Measurements from ENCODE around the gene BARX1.
"Not testable (repeated sequence)": the region's sequence is repeated elsewhere in the genome, so short reads cannot be mapped to it uniquely, and the experiment has no call there.

The BARX1 gene

DNA sequence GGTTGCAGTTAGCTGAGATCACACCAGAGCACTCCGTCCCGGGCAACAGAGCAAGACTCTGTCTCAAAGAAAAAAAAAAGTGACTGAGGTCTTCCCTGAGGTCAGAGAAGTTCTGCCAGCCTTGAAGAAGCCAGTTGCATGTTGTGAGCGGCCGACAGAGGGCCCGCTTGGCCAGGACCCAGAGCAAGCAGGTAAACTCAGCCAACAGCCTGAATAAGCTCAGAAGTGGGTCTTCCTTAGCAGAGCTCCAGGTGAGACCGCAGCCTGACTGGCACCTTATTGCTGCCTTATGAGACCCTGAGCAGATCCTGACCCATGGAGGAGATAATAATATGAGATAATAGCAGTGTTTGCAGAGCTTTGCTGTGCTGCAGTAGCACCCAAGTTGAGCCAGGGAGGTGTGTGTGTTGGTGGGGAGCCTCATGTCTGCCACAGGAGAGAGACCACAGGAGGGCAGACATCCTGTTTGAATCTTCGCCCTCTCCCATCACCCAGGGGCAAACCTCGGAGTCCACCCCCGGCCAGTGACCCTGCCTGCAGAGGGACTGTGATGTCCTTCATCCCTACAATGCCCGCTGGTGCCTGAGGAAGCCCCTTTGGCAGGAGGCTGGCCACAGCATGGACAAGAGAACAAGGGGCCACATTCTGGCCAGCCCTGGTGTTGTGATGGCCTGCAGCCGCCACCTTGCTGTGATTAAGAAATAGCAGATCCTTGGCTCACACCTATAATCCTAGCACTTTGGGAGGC lies 10.8 kb upstream of the BARX1 start:
- no peak for DNase-seq (ENCODE audit: low read depth)

DNA sequence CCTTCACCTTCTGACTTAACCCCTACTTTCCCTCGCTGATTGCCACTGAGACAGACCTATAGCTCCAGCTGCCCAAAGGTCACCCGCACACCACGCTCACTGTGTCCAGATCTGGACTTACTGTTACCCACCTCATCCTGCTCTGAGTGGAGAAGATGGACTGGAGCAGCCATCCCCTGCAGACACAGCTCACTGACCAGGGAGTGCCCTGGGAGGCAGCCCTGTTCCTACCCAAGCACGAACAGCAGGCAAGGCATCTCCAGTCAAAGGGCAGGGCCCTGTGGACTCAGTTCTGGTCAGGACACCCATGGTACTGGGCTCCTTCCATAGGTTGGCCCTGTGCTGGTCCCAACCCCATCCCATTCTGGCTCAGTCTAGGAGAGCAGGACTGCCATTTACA lies 9.5 kb upstream of the BARX1 start:
- no peak for DNase-seq (ENCODE audit: low read depth)

DNA sequence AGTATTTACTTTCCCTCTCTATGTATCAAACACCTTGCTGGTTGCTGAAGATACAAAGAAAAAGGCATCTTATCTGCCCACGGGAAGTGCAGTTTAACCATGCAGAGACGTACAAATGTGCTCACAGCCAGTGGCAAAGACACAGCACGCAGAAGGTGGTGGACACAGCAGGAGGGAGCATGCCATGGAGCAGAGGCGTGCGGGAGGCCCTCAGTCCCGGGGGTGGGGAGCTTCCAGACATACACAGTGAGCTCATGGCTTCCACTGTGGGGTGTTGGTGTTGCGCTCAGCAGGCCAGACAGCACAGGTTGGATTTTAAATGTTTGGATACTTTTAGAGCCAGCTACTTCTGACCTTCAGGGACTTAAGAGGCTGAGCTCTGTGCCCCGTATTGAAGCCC lies 8.8 kb upstream of the BARX1 start:
- no peak for DNase-seq (ENCODE audit: low read depth)

DNA sequence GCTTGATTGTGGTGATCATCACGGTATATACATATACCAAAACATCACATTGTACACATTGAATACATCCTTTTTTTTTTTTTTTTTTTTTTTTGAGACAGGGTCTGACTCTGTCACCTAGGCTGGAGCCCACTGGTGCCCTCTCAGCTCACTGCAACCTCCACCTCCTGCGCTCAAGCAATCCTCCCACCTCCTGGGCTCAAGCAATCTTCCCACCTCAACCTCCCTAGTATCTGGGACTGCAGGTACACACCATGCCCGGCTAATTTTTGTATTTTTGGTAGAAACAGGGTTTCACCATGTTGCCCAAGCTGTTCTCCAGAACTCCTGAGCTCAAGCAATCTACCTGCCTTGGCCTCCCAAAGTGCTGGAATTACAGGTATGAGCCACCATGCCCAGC lies 8.3 kb upstream of the BARX1 start:
- DNase-seq (ENCODE audit: low read depth), result not testable (repeated sequence)

GRCh38 chr9:93962561-93963440 lies 7.6 kb upstream of the BARX1 start:
- DNase-seq (ENCODE audit: low read depth), result peak; percentile 44

- no peak for DNase-seq (ENCODE audit: low read depth)
These were observed 6.9 kb upstream of the BARX1 start for GRCh38 chr9:93962017-93962416.

- DNase-seq (ENCODE audit: low read depth), result no peak
These were observed 6.1 kb upstream of the BARX1 start for GRCh38 chr9:93960971-93961841.

DNA sequence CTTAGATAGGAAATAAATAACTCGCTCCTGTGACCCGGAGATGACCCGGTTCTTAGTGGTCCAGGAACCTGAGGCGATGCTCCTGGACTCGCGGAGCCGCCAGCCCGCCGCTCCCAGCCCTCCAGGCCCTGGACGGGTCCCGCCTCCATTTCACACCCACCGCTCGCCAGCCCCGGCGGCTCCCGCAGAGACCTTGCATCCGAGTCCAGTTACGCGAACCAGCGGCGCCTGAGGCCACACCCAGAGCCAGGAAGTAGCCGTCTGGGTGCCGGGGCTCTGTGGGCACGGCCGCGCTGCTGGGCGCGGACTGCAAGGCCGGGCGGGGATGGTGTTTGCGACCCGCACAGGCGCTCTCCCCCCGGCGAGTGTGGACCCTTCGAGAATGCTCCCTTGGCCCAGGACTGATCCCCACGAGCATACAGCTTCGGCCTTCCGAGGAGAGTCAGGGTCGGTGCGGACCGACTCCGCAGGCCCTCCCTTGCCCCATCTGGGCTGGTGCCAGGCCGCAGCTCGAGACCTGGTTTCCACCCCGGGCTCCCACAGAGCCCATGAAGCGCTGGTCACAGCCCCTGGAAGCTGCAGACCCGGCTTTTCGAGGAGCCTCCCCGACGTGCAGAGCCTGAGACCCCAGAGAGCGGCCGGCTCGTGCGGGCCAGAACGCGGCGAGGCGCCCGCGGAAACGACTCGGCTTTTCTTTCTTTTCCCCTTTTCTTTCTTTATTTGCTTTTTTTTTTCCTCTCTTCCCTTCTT lies 5.2 kb upstream of the BARX1 start:
- no peak for DNase-seq (ENCODE audit: low read depth)

DNA sequence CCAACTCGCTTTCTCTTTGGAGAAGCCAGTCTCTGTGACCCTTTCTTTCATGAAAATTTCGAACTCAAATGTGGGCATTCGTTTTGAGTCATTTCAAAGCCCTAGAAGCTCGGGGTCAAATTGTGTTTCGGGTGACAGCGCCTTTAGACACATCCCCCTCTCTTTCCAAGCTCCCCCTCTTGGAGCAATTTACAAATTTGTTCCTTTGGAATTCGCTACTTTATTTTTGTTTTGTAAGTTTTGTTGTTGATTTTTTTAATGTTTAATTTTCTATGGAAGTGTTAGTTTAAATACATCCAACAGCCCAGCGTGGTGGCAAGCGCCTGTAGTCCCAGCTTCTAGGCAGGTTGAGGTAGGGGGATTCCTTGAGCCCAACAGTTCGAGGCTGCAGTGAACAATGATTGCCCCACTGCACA lies 4.6 kb upstream of the BARX1 start:
- no peak for DNase-seq (ENCODE audit: low read depth)

DNA sequence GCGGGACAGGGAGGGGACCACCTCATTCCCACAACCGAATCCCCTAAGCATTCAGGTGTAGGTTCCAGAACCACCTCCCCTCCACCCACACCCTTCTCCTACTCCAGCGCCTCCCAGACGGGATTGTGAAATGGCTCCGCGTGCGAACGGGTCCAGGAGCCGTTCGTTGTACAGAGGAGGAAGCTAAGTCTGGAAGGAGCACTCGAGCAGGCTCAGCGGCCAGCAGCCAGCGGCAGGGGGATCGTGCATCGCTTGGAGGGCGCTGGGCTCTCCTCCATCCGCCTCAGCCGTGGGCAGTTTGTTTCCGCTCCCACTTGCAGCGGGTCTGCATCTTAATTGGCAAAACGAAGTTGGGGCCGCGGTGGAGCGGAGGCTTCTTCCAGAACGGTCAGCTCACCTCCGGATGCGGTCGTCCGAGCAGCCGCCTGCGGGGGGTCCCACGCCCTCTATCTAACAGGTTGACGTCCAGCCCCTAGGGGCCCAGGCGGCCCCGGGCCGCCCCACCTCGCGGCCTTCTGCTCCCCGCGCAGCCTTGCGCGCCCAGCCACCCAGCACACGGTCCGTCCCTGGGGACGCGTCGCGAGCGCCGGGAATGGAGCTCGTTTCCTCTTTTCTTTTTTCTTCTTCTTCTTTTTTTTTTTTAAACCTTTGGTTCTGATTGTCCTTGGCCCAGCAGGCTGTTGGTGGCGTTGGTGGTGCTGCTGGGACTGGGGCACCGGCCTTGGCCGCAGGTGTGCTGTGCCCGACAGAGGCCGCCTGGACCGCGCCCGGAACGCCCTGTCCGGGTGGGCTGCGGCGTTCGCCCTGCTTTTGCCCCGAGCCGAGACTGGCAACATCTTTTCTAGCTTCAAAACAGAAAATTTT lies 3.9 kb upstream of the BARX1 start:
- no peak for DNase-seq (ENCODE audit: low read depth)

GRCh38 chr9:93958121-93958818 lies 3.1 kb upstream of the BARX1 start:
- no peak for DNase-seq (ENCODE audit: low read depth)

- DNase-seq (ENCODE audit: low read depth), result no peak
These were observed 1.0 kb upstream of the BARX1 start for GRCh38 chr9:93955981-93956784.

GRCh38 chr9:93954434-93955061 lies 607 bp downstream of the BARX1 start:
- DNase-seq (ENCODE audit: low read depth), result no peak

DNA sequence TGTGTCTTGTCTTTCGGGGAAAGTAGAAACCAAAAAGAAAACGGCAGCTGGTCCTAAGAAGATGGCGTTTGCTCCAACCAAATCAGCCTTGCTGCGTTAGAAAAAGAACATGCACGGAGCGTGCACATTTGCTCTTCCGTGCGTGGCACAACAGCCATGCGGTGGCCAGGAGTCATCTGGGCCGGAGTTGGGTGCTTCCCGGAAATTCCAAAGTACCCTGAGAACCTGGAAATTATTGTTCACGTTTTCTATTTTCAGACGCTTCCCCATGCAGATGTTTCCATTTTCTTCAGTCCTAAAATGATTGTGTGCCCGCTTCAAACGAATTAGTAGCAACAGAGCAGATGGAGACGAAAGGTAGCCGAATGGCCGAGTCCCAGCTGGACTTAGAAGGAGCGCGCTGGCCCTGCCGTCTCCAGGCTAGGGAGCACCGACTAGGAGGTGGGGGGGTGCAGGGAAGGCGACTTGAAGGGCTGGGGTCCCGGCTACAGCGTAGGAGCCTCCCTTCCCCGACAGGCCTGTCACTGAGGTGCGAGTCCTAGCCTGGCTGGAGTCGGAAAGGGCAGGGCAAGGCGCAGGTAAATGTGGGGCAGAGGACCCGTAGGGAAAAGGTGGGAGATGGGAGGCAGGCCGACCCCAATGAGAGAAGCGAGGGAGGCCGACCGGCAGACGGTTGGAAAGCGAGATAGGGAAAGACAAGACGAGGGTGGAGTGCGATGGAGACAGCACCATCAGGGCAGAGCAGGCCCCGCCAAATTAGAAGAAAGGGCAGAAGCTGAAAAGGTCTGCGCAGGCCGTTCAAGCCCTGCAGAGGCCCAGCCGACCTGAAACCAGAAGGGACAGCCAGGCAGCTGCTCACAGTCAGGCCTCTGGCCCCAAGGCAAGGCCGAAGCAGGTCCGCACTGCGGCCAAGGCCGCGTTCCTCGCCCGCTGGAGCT lies 1.4 kb downstream of the BARX1 start:
- no peak for DNase-seq (ENCODE audit: low read depth)

DNA sequence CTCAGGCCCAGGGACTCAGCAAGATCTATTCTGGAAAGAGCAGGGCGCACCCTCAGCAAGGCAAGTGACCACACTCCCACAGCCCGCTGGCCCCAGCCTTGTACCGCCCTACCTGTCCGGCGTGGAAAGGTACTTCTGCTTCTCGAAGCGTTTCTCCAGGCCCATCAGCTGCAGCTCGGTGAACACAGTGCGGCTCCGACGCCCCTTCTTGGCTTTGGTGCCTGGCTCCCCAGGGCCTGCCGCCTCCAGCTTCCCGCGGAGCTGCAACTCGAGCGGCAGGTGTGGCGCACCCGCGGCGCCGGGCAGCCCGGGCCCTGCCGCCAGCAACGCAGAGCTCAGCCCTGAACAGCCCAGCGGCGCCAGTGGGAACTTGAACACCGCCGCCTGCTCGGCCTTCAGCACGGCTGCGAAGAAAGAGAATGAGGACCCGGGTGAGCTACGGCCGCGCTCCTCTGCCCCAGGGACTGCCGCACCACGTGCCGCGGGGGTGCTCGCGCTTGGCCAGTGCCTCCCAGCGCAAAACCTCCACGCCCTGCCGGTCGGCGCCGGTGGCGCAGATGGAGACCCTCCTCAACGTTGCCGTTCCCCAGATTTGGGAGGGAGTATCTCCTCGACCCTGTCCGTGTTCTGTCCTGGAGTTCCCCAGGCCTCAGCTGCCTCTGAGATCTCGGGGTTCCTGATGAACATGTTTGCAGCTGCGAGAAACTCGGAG lies 2.2 kb downstream of the BARX1 start:
- DNase-seq (ENCODE audit: low read depth), result no peak

DNA sequence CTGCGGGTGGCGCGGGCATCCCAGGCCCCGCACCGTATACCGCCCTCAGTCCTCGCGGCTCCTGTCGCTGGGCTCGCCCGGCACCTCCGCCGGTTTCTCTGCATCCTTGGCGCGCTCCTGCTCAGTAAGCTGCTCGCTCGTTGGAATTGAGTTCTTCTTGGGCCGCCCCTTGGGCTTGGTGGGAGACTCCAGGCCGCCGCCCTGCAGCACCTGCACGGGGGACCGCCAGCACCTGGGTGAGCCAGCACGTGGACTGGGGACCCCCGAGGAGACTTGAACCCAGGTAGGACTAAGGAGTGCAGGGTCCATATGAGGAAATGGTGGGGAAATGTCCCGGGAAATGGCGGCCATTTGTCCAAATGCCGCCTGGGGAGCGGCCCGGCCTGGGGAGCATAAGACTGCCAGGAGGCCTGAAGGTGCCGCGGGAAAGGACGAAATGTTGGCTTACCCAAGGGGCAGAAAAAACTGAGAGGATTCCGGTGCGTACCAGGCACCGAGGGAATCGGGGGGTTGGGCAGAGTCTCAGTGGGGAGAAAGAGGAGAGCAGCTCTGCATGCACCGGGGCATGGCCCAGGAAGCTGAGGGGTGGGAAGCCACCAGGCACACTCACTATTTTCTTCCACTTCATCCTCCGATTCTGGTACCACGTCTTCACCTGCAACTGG lies 2.9 kb downstream of the BARX1 start:
- DNase-seq (ENCODE audit: low read depth), result no peak

All from HS-5 (cell line).